Smooth muscle cell of the brain vasculature (primary cell): ENCODE measurements around the gene TRAPPC2L.

Experiments used
- DNase-seq: peaks from one replicate; pipeline ENCODE4 v3.0.0-alpha.2; 2012; ENCODE audit warnings: low read depth, low spot score

The TRAPPC2L gene

DNA sequence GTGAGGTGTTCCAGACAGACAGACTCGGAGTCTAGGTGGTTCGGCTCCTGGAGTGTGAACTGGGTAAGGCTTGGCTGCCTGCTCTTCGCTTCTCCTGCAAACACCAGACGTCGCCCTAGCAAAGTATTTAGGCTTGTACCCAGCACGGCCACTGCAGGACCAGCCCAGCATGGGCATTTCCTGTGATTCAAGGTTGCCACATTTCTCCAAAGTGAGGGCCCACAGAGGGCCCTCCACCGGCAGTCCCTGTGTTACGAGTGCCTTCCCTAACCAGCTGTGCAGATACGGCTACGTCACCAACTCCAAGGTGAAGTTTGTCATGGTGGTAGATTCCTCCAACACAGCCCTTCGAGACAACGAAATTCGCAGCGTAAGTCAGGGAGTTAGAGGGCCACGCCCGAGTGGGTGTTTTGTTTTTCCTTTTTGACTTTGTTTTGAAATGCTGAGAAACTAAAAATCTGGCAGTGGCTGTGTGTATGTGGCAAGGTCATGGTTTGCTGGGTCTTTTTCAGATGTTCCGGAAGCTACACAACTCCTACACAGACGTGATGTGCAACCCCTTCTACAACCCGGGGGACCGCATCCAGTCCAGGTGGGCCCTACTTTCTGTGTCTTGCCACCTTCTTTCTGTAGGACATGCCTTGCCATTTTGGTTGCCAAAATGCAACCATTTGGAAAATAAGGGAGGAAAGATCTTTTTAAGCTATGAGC, 2.6 kb downstream of the TRAPPC2L start:
- no peak for DNase-seq

DNA sequence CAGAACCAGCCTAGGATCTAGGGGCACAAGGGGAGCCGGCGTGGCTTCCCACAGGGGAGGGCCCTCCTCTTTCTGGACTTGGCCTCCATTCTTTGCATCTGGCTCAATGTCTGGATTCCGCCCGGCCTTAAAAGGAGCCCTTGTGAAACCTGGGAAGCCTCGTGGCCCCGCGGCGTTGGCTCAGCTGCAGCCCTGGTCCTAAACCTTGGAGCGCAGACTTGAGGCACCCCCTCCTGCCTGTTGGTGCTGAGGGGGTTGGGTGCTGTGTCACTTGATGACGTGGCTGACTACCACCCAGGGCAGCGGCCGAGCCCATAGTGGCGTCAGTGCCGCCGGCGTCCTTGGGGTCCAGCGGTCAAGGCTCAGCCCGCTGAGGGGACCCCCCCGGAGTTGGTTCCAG, 4.4 kb downstream of the TRAPPC2L start:
- no peak for DNase-seq

DNA sequence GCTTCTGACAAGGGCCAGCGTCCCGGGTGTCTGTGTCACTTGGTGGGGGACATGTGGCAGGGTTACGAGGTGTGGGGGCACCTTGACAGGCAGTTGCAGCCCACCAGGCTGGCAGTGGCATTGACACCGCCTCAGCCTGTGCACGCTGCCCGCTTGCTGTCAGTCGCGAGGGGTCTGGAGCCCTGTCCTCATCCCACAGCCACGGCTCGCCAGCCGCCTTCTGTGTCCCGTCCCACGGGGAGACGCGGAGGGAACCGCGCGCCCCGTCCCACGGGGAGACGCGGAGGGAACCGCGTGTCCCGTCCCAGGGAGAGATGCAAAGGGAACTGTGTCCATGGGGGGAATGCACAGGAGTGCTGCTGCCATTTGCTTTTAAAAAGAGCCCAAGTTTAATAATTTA, 6.0 kb downstream of the TRAPPC2L start:
- DNase-seq: no peak

DNA sequence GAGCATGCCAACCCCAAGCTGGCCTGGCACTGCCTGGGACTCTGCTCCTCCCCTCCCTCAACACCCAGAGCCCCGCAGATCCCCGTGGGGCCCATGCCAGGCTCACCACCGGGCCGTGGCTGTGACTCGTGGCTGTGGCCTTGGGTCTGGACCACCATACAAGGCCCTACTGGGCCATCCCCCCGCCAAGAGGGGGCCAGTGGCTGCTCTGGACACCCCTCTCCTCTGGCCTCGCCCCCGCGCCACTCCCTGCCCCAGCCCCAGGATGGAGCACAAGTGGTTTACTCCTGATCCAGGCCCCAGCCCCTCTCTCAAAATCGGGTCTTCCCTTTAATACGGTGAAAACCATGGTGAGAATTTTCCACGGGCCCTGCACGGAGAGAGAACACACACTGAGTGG, 6.5 kb downstream of the TRAPPC2L start:
- no peak for DNase-seq

DNA sequence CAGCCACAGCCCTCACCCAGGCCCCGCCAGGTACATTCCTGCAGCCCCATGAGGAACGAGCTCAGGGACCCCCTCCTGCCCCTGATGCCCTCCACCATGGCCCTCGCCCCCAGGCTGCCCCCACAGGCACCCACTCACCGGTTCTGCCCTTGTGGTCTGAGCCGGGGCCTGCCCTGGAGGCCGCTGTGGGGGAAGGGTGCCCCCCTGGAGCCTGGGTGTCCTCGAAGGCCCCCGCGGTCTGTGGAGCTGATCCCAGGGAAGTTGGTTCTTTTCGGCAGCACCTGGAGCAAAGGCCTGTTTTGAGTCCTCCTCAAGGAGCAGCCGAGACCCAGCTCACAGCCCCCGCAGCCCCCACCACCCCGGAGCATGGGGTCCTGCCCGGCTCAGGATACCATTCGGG, 7.2 kb downstream of the TRAPPC2L start:
- no peak for DNase-seq

DNA sequence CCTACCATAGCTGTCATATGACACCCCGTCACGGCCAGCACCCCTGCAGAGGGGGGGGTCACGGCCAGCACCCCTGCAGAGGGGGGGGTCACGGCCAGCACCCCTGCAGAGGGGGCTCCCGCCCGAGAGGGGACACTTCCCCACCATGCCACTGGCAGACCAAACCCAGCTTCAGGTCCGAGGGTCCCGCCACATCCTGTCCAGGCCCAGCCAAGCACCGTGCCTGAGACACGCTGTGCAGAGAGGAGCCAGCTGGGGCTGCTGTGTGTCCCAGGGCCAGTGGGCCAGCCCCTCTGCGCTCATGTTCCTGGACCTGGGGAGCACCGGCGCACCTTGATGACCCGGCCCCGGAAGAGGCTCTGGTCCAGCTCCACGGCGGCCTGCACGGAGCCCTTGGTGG, 7.6 kb downstream of the TRAPPC2L start:
- no peak for DNase-seq

DNA sequence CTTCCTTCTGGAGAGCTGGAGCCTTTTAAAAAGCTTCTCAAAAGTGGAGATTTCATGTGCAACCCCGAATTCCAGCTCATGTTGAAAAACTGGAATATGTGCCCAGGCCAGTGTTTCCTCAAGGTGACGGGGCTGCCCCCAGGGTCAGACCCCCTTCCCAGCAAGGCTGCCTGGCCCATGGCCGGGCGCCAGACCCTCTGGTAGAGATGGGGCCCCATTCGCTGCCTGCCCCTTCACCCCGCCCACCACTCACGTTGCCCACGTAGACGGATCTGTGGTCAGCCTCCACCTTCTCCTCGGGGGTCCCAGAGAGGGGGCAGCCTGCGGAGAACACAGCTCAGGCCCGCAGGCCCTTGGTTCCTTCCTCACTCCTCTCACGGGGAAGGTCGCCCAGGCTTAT, 8.4 kb downstream of the TRAPPC2L start:
- no peak for DNase-seq

DNA sequence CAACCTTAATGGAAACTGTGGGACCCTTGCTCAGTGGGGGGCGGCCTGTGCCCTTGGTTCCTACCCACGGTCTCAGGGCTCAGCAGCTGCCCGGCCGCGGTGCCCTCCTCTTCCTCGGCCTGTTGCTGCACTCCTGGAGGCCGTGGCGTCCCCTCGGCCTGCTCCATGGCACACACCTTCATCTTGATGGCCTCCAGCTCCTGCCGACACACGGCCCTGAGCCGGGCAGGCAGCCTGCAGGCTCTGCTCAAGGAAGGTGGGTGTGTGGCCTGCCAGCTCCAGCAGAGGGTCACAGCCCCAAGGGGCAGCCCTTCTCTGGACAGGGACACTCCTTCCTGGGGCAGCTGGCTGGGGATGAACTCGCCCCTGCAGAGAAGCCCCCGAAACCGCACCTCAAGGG, 8.8 kb downstream of the TRAPPC2L start:
- DNase-seq: no peak

DNA sequence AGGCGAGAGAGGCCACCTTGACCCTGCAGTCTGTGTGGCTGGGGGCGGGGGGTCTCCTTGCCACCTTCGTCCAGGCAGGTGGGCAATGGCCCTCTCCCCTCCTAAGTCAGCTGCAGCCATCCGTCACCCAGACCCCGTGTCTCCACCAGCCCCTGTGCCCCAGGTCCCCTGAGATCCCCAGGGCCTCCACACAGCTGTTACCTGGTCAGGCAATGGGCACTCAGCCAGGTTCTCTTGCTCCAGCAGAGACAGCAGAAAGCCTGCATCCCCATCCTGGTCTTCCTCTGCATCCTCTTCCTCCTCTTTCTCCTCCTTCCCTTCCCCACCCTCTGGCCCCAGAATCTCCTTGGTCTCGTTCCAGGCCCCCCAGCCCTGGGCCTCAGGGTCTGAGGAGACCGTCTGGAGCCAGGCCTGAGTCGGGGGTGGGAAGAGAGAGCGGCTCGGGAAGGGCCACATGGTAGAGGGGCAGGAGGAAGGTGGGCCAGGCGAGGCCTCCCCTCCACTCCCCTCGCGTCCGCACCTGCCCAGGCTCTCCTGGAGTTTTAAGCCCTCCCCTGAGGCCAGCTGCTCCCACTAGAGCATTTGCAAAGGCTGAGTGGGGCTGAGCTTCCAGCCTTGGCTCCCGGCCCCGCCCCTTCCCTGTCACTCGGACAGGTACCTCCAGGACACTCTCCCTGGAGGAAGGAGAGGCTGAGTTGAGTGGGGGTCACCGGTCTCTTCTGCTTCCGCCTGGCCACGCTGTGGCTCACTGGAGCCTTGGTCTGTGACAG, 9.4 kb downstream of the TRAPPC2L start, which contains the start of gene PABPN1L:
PABPN1L (minus strand) TSS at position 510 of the 770 bp plus-strand sequence; CDS start at position 456, 54 bp downstream.
- no peak for DNase-seq

DNA sequence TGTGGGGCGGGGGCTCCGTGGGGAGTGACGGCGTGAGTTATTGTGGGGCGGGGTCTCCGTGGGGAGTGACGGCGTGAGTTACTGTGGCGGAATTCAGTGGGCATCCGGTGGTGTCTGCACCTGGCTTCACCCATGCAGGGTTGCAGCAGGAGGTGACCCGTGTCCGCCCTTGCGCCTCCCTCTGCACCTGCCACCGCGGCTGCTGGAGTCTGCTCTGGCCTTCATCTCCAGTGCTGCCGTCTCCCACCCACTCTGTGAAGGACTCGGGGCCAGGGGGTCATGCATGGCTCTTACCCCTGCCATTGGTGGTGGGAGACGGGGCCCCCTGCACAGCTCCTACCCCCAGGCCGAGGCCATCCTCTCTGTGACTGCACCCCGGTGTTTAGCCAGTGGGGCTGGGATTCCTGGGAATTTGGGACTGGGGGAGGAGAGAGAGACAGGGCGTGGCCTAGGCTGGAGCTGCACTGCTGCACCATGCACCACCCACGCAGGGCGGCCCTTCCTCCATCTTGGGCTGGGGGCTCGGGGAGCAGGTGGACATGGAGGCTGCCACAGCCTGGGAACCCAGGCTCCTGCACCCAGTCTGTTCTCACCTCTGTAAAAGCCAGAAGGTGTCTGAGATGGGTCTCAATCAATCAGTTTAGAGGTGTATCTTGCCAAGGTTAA, 10.8 kb downstream of the TRAPPC2L start:
- DNase-seq: no peak

DNA sequence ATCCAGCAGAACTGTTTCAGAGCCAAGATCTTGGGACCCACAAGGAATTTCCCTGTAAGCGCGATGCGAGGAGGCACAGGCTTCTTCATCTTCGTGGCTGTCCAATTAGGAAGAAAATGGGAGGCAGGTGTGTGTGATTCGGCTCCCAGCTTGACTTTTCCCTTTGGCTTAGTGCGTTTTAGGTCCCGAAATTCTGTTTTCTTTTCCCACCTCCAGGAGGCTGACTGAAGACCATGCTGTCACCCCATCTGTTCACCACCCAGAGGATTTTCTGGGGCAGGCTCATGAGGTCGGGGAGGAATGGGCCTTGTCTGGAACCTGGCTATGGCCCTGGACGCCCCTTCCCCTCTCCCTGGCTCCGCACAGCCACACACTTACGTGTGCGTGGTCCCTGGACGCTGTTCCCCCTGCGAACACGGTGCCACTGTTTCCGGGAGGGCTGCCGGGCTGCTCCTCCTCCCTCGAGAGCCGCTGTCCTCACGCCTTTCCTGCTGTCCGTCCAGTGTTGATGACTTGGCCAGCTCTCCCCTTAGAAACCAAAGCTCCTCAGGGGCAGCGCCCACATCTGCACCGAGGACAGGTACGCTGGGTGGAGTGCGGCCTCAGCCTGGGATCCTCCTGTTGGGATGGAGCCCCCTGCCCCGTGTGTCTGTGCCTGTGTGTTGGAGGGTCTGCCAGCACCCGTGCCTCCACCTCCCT, 12.2 kb downstream of the TRAPPC2L start:
- DNase-seq: no peak

DNA sequence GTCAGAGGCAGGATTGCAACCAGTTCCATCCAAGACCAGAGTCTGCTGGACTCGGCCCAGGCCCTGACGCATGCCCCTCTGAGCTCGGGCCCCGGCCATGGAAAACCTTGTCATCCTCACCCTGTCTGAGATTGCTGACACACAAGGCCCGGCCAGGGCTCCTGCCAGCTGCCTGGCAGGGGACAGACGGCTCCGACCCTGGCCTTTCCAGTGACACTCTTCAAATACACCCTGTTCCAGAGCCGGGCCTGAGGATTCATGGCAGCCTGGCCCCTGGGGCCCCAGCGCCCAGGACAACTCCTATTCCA, 12.7 kb downstream of the TRAPPC2L start:
- DNase-seq: no peak

DNA sequence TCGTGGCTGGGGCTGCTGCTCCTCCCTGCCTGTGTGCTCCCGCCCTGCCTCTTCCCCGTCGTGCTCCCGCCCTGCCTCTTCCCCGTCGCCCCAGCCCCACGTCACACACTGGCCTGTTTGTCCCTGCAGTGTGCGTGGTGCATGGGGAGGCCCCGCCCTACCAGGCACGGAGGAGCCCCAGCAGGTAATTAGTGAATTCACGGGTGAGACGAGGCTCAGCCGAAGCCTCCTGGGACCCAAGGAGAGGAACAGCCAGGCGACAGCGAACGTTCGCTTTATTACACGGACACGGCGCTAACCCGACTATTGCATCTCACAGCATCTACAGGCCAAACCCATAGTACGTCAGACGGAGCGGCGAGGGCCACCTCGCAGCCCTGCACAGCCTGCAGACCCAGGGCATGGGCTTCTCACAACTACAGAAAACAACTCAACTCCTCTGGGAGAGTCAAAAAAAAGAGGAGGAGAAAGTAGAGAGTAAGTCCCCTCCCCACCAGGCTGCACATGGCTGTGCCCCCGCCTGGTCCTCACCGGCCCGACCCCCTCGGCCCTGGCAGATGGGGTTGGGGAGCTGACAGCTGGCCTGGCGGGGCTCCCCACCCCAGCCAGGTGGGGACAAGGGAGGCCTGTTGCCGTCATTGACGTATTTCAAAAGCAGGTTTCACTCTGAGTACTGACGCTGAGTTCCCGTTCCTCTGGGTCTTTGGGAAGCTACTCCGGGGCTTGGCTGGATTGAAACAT, 13.9 kb downstream of the TRAPPC2L start:
- DNase-seq: no peak

DNA sequence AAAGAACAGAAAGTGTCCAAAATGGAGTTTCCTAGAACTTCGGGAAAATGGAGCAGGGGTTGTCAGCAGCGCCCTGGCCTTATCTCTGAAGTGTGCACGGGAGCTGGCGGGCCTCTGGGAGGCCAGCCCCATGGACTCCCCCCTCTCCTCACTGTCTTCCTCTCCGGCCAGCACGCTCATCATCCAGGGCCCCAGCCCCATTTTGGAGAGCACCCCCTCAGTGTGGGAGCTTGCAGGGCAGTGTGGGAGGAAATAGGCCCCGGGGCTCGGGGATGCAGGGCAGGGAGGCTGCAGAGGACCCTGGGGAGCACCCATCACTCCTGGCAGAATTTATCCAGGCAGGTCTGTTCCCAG, 14.4 kb downstream of the TRAPPC2L start:
- DNase-seq: no peak

DNA sequence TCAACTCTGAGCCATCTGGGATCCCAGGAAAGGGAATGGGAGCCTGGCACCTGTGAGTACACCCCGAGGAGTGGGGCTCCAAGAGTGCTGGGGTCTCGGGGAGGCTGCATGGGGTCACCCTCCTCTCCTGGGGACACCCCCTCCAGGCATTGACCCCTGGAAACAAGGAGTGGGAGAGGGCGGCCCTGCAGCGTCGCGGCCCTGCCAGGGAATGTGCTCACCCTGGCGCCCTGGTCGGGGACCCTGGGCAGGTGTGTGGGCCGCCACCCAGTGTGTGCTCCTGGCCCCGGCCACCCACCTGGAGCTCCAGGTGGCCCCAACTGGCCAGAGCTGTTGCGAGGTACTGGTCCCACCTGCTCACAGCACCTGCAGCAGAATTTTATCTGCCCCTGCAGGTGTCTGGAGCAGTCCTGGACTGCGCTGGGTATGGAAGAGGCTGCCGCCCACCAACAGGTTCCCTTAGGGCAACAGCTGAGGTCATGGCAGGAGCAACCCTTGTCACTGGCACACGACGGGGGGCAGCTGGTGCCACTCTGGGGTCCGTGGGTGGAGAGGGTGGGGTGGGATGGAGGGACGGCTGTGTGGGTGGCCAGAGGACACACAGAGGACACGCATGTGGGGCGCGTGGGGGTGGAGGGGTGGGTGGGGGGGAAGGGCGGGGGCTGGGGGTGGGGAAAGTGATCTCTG, 14.9 kb downstream of the TRAPPC2L start:
- DNase-seq: no peak

DNA sequence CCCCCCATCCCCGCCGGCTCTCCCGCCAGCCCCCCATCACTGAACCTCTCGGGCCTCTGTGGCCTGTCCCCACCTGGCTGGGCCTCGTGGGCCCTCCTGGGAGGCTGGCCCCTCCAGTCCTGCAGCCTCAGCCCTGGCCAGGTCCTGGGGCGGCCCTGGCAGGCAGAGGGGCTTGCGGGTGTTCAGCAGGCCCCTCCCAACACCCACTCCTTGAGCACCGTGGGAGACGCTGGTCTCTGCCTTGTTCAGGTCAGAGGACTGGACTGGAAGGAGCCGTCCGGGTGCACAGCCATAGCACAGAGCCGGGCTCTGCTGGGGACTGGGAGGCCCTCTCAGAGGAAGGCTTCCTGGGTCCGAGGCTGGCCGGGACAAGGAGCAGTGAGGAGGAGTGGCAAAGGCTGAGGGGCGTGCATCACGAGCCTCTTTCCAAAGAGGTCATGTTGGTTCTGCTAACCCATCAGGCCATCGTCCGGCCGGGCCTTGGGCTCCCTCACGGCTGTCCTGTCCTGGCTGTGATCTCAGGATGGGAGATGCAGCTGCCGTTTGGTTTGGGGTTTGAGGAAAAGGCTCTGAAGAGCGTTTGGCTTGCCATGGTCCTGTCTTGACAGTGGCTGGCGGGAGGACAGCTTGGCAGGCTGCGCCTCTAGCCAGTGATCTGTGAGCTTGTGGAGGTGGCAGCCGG, 15.9 kb downstream of the TRAPPC2L start:
- DNase-seq: no peak

DNA sequence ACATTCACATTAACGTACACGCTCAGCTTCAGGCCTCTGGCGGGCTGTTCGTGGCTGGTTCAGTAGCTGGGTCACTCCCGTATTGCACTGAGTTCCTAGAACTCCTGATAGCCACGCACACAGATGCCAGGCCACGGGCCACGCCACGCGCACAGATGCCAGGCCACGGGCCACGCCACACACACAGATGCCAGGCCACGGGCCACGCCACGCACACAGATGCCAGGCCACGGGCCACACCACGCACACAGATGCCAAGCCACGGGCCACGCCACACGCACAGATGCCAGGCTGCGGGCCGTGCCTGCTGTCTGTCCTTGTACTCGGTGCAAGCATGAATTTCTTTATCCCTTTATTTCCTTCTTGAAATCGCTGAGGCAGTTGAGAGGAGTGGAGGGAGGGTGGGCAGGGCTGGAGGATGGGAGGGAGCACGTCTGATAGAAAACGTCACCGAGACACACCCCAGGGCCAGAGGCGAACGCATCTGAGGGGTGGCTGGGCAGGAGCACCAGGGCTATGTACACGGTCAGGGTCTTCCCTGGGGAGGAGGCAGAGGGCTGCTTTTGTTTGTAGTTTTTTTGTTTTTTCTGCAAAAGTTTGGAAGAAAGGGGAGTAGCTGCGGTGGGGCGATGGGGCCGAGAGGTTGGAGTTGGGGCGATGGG, 18.1 kb downstream of the TRAPPC2L start:
- DNase-seq: no peak

DNA sequence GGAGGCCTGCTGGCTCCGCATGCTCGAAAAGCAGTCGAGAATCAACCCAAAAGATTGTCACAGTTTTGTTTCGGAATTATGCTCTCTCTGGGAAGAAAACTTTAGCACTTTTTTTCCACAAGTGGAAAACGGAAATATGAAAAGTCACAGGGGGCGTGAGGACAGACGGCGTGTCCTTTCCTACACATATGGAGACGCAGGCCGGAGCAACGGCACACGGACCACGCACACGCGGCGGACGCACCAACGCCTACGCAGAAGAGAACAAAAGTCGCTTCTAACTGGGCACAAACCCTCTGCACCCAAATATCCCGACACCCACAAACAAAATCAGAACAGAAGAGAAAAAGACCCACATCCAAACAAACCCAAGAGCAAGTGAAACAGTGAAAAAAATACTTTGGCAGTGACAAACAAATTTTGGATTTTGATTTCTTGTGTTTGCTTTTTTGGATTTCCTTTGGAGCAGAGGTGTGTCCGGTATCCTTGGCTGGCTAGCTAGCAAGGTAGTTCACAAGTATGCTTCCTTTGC, 18.8 kb downstream of the TRAPPC2L start:
- no peak for DNase-seq

DNA sequence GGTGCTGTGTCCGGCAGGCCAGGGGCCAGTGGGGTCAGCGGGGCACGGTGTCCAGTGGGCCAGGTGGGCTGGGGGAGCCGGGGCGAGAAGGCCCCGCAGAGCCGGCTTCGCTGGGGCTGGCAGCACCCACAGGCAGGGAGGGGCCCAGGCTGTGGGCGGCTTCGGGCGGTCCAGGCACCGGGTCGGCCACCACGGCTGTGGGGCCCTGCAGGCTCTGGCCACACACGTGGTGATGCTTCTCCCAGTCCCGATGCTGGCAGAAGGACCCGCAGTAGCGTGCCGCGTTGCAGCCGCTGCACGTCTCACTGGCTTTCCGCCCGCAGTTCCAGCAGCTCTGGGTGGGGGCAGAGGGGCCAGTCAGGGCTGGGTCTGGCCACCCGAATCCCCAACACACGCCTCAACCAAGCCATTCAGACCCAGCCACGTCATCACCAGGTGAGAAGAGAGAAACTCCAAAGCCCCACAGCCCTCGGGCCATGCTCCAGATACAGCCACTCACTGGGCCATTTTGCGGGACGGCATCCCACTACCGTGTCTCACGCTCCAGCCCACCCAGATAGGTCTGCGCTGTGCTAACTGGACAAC, 20.1 kb downstream of the TRAPPC2L start:
- DNase-seq: no peak
